ENCODE results near the gene TMEM145.

- TF ChIP-seq ZNF561 (CRISPR knock-in tag; conservative IDR thresholded peaks at IDR 0.05), result no peak
- no peak for TF ChIP-seq CREM (IDR thresholded peaks at IDR 0.05; ENCODE audit: low read depth)
- TF ChIP-seq HDAC3 (IDR thresholded peaks at IDR 0.05; ENCODE audit: borderline replicate concordance, partially characterized antibody), result no peak
- TF ChIP-seq ESRRA (IDR thresholded peaks at IDR 0.05; ENCODE audit: borderline replicate concordance, low read depth), result no peak
- TF ChIP-seq CREB1 (IDR thresholded peaks at IDR 0.05), result no peak
- no peak for TF ChIP-seq CREB1 (CRISPR knock-in tag; IDR thresholded peaks at IDR 0.05)
- no peak for TF ChIP-seq E2F8 (IDR thresholded peaks at IDR 0.05; ENCODE audit: low read depth, partially characterized antibody)
- TF ChIP-seq NFE2L1 (tag; IDR thresholded peaks at IDR 0.05; ENCODE audit: borderline replicate concordance, low read depth), result no peak
- TF ChIP-seq NCOA6 (IDR thresholded peaks at IDR 0.05), result no peak
- no peak for TF ChIP-seq ZNF239 (CRISPR knock-in tag; IDR thresholded peaks at IDR 0.05)
- no peak for TF ChIP-seq ZNF224 (CRISPR knock-in tag; IDR thresholded peaks at IDR 0.05)
Measured at GRCh38 chr19:42278452-42279154, 34.5 kb upstream of the TMEM145 start.

Measured in K562 (cell line).